RWPE2 (cell line): ENCODE data around the gene KHNYN.
"Not testable (repeated sequence)": the region's sequence is repeated elsewhere in the genome, so short reads cannot be mapped to it uniquely, and the experiment has no call there.

ENCODE experiments used
- ATAC-seq: fragments of 200-7000 bp; cut with Tn5 transposase; 3 replicates; pipeline ENCODE4 v1.9.1; 2021; ENCODE audit warnings: low read depth
- DNase-seq: peaks from one replicate; pipeline ENCODE4 v3.0.0-alpha.2; 2020; ENCODE audit warnings: low spot score
- H3K27ac ChIP-seq: fragments of 450-650 bp; 2 replicates; pipeline ENCODE4 v1.5.1; 2017; ENCODE audit warnings: mild to moderate bottlenecking; ENCODE audit not compliant: poor library complexity, severe bottlenecking
- H3K27me3 ChIP-seq: fragments of 250-450 bp; sonication (Bioruptor Pico); 2 replicates; pipeline ENCODE4 v1.5.1; 2021; ENCODE audit warnings: mild to moderate bottlenecking, moderate library complexity; ENCODE audit not compliant: insufficient read depth, poor library complexity, severe bottlenecking
- H3K36me3 ChIP-seq: fragments of 250-450 bp; sonication (Bioruptor Pico); 2 replicates; pipeline ENCODE4 v1.5.1; 2020; ENCODE audit warnings: low read depth, mild to moderate bottlenecking, moderate library complexity
- H3K4me1 ChIP-seq: fragments of 250-450 bp; sonication (Bioruptor Pico); 2 replicates; pipeline ENCODE4 v1.5.1; 2021; ENCODE audit warnings: mild to moderate bottlenecking, moderate library complexity; ENCODE audit not compliant: insufficient read depth, poor library complexity, severe bottlenecking
- H3K4me3 ChIP-seq: fragments of 250-450 bp; sonication (Bioruptor Pico); 2 replicates; pipeline ENCODE4 v1.5.1; 2021; ENCODE audit warnings: mild to moderate bottlenecking, moderate library complexity; ENCODE audit not compliant: severe bottlenecking
- H3K9me3 ChIP-seq: fragments of 250-450 bp; sonication (Bioruptor Pico); 2 replicates; pipeline ENCODE4 v1.5.1; 2021; ENCODE audit warnings: mild to moderate bottlenecking, moderate library complexity; ENCODE audit not compliant: severe bottlenecking
- CTCF ChIP-seq: fragments of 450-650 bp; IDR thresholded peaks from one replicate; pipeline ENCODE4 v1.5.1; 2017; ENCODE audit warnings: mild to moderate bottlenecking, moderate library complexity; ENCODE audit not compliant: poor library complexity, severe bottlenecking

The KHNYN gene

GRCh38 chr14:24481622-24482324 is 52.0 kb downstream of the KHNYN start:
- TF ChIP-seq CTCF: peak; percentile 90
- DNase-seq: no peak
- ATAC-seq: peak; percentile 81

GRCh38 chr14:24482699-24483303 is 53.0 kb downstream of the KHNYN start:
- H3K4me1 ChIP-seq, H3K36me3 ChIP-seq, H3K4me3 ChIP-seq, H3K27ac ChIP-seq, H3K9me3 ChIP-seq, DNase-seq, H3K27me3 ChIP-seq: not testable (repeated sequence)
- ATAC-seq: peak; percentile 76

More at GRCh38 chr14:24481622-24482324, 52.0 kb downstream of the KHNYN start:
- no peaks in the 10 kb centered on the region for H3K4me1 ChIP-seq
- H3K27me3 ChIP-seq: no peaks in the 10 kb centered on the region
- no peaks in the 10 kb centered on the region for H3K9me3 ChIP-seq
- H3K27ac ChIP-seq: no peak overlapping the region
- no peaks in the 10 kb centered on the region for H3K36me3 ChIP-seq
- no peak overlapping the region for H3K4me3 ChIP-seq

GRCh38 chr14:24483604-24484252 is 54.0 kb downstream of the KHNYN start:
- H3K27me3 ChIP-seq: no peaks in the 10 kb centered on the region
- no peaks in the 10 kb centered on the region for H3K36me3 ChIP-seq
- no peak overlapping the region for H3K27ac ChIP-seq
- no peaks in the 10 kb centered on the region for H3K4me1 ChIP-seq
- H3K9me3 ChIP-seq: no peaks in the 10 kb centered on the region
- TF ChIP-seq CTCF: no peak
- no peak overlapping the region for H3K4me3 ChIP-seq
- no peak for DNase-seq
- 0 out of 3 replicates have a peak, but pooled peaks have one; percentile 13 for ATAC-seq
